GM19463 (cell line): ENCODE measurements around the gene MAP2K1.
"Not testable (repeated sequence)": the region's sequence is repeated elsewhere in the genome, so short reads cannot be mapped to it uniquely, and the experiment has no call there.

ENCODE experiments used
- ATAC-seq: cut with Tn5 transposase; IDR thresholded peaks from one replicate; pipeline ENCODE4 v1.9.1; 2021; ENCODE audit warnings: mild to moderate bottlenecking, moderate library complexity; ENCODE audit not compliant: unreplicated experiment

MAP2K1 gene

DNA sequence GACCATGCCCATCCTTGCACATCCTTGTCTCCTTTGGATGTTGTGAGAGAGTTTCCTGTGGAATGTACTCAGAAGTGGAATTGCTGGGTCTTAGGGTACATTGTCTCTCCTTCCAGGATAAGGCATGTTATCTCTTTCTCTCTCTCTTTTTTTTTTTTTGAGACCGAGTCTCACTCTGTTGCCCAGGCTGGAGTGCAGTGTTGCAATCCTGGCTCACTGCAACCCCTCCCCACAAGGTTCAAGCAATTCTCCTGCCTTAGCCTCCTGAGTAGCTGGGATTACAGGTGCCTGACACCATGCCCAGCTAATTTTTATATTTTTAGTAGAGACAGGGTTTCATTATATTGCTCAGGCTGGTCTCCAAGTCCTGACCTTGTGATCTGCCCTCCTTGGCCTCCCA, 6.3 kb downstream of the MAP2K1 start:
- ATAC-seq: not testable (repeated sequence)

DNA sequence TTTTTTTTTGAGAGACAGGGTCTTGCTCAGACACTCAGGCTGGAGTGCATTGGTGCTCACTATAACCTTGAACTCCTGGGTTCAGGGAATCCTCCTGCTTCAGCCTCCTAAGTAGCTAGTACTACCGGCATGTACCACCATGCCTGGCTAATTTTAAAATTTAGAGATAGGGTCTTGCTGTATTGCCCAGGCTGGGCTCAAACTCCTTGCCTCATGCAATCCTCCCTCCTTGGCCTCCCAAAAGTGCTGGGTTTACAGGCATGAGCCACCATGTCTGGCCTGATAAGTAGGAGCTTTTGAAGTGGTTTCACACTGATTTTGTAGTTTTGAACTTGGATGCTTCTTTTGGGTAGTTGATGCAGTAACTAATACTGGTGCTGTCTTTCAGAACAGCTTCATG, 7.8 kb downstream of the MAP2K1 start:
- no peak for ATAC-seq

DNA sequence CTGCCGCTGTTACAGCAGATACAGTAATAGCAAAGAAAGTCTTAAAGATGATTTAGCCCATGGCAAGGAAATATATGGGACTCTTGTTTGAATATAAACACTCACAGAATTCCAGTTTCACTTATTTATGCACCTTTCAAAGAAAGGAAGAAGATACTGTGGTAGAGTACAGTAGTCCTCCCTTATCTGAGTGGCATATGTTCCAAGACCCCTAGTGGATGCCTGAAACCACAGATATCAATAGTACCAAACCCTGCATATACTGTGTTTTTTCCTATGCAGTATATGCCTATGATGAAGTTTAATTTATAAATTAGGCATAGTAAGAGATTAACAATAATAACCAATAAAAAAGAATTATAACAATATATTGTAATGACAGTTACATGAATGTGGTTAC, 8.2 kb downstream of the MAP2K1 start:
- ATAC-seq: no peak

DNA sequence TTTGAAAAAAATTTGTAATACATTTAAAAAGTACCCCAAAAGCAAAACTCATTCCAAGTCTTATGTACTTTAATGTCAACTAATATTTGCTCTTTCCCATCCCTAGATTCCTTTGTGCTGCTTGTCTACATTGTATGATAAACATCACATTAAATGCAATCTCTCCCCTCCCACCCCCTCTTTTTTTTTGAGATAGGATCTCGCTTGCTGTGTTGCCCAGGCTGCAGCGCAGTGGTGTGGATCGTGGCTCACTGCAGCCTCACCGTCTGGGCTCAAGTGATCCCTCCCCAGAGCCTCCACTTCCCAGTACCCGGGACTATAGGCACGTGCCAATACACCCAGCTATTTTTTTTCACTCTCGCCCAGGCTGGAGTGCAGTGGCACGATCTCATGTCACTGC, 12.6 kb downstream of the MAP2K1 start:
- ATAC-seq: no peak

DNA sequence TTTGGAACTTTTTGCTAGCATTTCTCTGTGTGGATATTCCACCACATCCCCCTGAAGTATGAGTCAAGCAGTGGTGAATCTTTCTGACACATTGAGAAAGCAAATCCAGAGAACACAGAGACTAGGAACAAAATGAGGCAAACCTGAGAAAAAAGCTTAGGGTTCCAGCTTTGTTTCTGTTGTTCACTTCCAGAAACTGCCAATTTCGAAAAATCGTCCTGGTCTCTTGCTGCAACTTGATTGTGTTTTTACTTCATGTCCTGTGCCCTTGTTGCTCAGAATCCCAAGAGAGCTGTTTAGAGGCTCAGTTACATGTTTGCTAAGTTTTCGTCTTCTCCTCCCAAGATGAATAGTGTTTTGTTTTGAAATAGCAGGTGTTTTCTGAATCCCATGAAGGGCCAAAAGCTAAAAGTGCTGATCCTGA, 13.7 kb downstream of the MAP2K1 start:
- no peak for ATAC-seq

DNA sequence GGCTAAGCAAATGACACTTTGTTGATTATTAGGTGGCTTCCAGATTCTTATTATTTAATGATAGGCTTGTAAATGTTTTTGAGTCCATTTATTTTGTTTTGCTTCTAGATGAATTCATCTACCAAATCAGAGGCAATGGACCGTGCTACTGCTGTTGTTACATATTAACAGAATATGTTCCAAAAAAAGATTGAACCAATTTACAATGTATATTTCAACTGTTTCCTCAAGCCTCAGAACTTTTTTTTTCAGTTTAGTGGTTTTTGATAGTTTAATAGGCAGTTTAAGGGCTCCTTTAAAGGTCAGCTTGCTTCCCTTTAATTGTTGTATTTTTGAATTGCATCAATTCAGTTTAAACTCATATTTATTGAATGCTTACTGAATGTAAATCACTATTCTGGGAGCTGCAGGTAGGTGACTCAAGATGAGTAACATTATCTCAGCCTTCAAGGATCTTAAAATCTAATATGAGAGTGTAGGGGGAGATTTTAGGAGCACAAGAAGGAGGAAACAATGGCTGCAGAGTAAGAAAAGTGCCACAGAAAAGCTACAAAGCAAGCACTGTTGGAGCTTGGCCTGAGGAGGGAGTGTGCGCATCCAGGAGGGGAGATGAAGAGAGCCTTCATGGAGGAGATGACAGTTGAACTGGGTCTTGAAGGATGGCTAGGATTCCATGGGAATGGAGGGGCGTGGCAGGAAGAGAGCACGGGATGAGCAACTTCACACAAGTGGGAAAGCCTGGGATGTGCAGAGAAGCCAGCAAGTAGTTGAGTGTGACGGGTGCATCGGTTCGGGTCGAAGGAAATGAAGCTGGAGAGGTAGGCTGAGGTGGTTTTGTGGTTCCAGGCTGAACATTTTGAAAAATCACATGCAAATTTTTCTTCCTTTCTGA, 14.7 kb downstream of the MAP2K1 start:
- ATAC-seq: no peak

DNA sequence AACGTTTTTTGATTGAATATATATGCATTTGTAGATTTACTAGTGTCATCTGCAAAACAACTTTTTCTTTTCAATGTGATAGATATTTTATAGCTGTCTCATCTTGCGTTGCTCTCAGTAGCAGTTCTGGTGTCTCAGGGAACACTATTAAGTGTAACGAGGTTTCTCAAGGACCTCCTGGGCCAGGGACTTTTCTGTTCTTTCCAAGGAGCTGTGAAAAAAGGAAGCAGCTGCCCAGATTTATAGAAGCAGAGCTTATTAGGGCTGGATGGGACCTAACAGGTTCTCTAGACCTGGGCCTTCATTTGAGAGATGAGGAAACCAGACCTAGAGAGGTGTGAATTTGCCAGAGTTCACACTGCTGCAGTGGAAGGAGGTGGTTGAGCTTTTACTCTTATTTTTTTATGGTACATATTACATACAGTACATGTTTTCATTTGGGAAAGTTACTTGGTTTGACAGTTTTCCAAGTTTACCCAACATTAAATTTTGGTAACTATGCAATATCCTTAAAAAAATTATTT, 16.1 kb downstream of the MAP2K1 start:
- ATAC-seq: no peak

DNA sequence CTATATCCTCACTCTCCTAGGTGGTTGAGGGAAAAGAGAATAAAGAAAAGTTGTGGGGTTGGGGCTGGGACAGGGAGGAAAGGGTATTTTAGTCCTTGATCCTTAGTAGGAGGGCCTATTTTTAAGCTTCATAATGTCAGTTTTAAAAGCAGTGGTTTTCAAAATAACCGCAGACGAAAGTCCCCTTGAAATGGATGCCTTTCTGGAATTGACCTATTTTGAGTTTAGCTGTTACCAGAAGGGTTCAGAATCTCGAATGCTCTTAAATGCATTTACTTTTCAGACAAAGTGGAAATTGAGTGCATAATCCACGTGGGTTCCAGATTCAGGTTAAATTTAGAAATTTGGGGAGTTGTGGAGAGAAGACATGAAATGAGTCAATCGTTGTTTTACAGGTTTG, 16.6 kb downstream of the MAP2K1 start:
- no peak for ATAC-seq

DNA sequence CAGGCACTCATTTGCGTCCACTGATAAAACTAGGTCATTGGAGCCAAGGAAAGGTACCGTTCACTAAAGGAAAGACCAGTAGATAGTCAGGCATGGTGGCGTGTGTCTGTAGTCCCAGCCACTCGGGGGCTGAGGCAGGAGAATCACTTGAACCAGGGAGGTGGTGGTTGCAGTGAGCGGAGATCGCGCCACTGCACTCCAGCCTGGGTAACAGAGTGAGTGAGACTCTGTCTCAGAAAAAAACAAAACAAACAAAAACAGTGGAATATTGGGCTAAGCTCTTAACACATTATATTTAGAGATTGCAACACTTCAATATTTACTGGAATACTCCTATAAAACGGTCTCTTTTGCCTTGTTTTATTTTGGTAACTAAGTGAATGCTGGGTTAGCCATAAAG, 17.4 kb downstream of the MAP2K1 start:
- no peak for ATAC-seq

DNA sequence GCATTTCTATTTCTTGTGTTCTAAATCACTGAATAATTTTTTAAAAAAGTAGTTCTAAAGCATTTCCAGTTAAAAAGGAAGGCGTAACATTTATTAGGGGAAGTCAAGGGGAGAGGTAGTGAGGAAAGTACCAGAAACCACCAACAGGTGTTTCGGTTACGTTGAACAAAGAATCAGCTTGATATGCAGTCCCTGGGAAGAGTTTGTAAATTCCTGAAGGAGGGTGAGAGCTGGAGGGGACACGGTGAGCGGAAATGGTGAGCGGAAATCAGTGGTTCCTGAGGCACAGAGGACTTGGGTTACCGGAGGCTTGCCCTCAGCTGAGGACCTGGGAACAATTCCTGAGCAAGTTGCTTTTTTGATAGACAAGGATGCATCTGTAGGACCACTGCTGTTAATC, 17.8 kb downstream of the MAP2K1 start:
- ATAC-seq: no peak

DNA sequence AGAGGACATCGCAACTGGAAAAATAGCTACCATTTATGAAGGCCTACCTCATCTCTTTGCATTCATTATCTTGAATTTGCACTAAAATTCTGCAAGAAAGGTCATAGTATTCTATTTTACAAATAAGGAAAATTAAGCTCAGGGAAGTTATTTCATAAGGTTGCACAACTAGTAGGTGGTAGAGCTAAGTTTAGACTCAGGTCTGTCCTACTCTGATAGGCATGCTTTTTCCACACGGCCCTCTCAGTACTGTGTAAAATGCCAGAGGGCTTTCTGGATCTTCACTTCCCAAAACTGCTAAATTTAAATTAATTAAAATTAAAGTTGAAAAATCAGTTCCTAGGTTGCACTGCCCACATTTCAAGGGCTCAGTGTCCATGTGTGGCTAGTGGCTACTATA, 18.3 kb downstream of the MAP2K1 start:
- no peak for ATAC-seq

DNA sequence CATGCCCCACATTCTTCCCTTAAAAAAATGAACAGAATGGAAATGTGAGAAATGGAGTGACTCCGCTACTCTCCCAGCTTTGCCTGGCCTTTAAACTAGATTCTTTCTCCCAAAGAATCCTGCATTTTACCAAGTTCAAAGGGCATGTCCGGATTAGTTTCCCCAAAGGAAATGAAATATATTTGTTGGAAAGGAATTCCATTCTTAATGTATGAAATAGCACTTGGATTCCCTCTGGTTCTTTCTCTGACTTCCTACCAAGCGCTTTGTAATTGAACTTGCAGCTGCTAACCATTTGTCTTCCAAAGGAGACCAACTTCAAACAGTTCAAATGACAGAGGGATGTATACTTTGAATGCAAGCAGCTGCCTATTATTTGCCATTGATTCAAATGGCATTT, 18.9 kb downstream of the MAP2K1 start:
- ATAC-seq: no peak

DNA sequence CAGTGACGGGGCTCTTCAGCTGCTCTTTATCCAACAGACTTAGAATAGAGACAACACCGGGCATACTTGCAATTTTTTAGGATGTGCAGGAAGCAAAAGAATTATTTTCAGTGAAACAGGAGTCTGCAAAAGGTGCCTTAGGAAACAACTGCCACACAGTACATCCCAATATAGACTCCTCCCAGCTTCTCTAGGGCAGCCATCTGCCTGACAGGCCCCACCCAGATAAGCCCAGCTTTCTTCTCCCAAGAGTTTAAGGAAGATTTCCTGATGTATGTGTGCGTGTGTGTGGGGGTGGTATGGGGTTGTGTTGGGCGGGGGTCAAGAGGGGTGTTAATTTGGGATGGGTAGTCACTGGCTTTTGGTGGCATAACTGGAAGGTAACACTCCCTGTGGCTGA, 21.5 kb downstream of the MAP2K1 start:
- ATAC-seq: no peak

DNA sequence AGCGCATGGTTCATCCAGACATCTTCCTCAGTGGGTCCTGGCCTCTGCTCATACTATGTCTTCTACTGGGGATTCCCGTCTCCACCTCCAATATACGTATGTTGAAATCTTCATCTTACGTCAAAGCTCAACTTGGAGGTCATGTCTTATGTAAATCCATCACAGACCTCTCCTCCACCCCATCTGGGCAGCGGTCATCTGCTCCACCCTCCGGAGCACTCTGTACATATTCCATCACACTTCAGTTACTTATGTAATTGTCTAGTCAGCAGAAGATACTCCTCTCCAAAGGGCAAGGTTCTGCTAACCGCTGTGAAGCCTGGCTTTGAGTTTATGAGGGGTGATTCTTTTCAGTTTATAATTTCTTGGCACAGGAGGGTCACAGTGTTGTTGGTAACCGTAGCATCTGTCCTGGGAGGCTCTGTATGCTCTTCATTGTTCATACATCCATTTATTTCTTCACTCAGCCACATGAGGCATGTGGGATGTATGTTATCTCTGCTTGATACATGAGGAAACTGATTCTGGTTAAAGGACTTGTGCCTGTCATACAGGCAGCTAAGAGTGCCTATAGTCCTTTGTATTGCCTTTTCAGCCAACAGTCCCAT, 22.1 kb downstream of the MAP2K1 start:
- ATAC-seq: no peak

DNA sequence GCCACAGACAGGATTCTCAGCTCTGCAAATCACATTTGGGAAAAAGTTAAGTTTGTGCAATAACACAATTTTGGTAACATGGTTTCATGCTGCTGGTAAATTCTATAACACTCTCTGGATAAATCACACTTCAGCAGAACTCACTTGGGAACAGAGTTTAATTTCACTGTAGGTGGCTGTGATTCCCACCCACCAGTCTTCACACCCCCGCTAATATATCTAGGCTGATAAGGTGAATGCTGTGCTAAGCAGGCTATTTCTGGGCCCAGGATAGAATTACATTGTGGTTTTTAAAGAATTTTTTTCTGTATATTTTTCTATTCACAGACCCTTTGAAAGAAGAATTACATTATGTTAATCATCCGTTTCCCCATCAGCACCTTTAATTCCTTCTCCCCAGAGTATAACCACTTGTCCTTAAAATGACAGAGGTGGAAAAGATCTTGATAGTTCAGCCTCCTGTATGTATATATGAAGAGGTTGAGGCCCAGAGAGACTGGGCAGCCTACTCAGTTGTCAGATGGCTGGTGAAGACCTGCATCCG, 22.9 kb downstream of the MAP2K1 start:
- no peak for ATAC-seq

DNA sequence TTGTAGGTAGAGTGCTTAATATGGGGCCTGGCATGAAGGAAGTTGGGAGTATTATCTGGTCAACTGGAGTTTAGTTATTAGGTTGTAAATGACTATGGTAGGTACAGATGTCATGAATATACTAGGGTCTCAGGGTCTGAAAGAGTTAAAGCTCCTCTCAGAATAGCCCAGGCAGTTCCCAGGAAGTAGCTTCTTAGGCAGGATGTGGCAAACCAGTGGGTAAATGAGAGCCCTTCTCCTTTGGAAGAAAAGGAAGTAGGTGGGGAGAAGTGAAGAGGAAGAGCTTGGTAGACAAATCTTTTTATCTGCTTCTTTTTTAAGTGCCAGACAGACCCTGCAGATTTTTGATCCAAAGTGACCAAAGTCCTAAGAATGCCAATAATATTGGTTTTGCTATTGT, 24.5 kb downstream of the MAP2K1 start:
- ATAC-seq: no peak

DNA sequence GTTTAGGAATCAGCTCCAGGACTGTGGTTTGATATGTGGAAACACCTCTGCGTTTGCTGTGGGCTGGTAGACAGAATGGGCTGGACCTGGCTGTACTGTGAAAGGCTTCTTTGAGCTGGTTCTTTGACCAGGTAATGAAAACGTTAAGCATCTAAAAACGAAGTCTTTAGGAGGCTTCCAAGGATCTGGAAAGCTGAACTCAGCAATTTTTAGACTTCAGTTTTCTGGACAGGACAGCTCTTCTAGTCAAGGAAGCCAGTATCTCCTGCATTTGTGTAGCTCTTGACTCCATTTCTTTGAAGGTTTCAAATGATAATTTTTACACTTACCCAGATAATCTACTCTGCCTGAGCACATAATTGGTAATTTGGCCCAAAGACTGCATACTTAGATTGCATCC, 25.5 kb downstream of the MAP2K1 start:
- ATAC-seq: no peak

DNA sequence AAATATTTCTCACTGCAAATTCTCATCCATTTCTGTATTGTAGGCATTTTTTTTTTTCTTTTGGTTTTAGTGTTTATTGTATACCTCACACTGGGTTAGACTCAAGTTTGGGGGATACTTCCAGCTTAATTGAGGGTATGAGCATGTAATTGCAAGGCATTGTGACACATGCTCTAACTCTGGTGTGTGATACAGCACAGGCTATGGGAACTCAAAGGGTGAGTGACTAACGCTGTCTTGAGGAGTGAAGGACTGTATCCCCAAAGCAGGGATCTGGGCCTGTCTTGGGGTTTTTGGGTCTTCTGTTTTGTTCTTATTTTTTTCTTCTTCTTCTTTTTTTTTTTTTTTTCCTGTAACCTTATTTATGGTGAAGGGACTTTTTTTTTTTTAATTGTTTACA, 26.9 kb downstream of the MAP2K1 start:
- no peak for ATAC-seq

DNA sequence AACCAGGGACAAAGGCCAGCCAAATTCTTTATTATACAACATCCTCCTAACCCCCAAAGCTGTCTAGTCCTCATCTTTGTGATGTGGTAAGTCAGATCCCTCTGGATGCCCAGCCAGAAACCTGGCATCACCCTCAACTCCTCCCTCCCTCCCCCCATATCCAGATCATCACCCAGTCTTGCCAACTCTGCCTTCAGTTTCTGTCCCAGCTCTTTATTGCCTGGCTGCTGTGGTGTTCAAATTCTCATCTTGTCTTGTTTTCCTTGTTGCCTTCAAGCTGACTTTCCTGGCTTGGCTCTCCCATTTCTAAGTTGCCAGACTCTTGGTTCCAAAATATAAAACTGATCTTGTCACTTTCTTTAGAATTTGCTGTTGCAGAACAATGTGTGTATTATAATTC, 28.6 kb downstream of the MAP2K1 start:
- no peak for ATAC-seq

DNA sequence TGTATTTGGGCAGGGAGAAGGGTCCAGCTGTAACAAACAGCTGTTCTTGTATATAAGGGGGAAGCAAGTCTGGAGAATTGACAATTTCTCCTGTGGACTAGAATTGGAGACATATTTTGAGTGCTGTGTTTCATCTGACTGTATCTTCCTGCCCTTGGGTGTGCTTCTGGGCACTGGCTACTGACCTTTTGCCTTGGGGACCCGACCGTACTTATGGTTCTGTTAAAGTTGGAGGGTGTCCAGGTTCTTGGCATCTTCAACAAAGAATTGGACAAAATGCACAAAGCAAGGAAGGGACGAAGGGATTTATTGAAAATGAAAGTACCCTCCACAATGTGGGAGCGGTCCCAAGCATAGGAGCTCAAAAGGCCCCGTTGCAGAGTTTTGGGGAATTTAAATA, 31.0 kb downstream of the MAP2K1 start:
- no peak for ATAC-seq

DNA sequence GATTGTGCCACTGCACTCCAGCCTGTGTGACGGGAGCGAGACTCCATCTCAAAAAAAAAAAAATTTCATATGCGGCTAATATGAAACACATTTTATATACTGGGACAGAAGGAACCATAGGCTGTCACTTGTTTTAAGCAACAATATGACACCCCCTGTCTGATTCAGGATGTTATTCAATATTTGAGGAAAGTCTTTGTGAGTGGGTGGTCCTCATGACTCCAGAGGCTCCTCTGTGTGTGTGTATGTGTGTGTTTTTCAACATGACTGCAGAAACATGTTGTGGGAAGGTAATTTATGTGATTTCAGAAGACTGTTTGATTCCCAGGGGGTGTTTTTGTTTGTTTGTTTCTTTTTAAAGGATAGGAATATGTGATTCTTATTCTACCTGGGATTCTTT, 32.8 kb downstream of the MAP2K1 start:
- no peak for ATAC-seq

DNA sequence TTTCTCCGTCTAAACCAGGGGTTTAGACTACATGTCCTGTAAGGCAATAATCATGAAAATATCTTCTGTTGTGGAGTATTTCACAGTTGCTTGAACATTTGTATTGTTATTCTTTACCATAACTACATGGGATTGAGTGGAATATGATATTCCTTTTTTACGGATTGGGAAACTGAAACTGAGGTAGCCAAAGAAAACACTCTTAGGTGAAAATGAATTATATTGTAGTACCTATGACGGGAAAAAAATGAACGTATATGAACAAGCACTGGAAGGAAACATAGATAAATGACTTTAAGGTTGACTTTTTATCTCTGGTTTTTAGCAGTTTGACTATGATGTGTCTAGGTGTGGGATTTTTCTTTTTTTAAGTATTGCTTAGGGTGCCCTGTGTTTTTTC, 35.6 kb downstream of the MAP2K1 start:
- no peak for ATAC-seq
